Left ventricle myocardium superior (tissue), 1 donor: Measurements from ENCODE around the gene EVX2. TPM values are rescaled to one million over a fixed set of nuclear protein-coding genes. Genes with fewer than 3 reads are reported as not detected.

ENCODE experiments used
- ATAC-seq: fragments of 200-7000 bp; cut with Tn5 transposase; one replicate; pipeline ENCODE4 v1.9.1; 2020; ENCODE audit warnings: mild to moderate bottlenecking, moderate library complexity
- DNase-seq: peaks from one replicate; pipeline ENCODE4 v3.0.0-alpha.2; 2020
- intact Hi-C: fragments of 100-400 bp; cut with micrococcal nuclease; formaldehyde crosslinking; loops from one replicate; pipeline ENCODE4 v1.11.0; 2022
- total RNA-seq: library from RNA; stranded (reverse); fragmentation: NEBNext Ultra II Directional; extraction: Animal tissue kit (Norgen Biotek cat#: 25700); gene quantifications from one replicate; pipeline ENCODE4 v1.2.1, GENCODE V29; 2021
- donor health status: DM: no; HTN: yes; CAD: no; lungs with severe emphysema.

Gene EVX2
- total RNA-seq, 1 donor from 2014 or later: not detected

GRCh38 chr2:176111309-176111663, 27.5 kb upstream of the EVX2 start:
- ATAC-seq: no peak
- intact Hi-C loops: no loop called here

GRCh38 chr2:176110415-176111308, 26.9 kb upstream of the EVX2 start:
- DNase-seq: no peak
- intact Hi-C loops: no loop called here
- no peak for ATAC-seq

More at GRCh38 chr2:176111309-176111663, 27.5 kb upstream of the EVX2 start:
- DNase-seq: no peak

- no peak for DNase-seq
- ATAC-seq: no peak
- intact Hi-C loops: no loop called here
These were observed 26.2 kb upstream of the EVX2 start for GRCh38 chr2:176109946-176110345.

GRCh38 chr2:176109192-176109901, 25.6 kb upstream of the EVX2 start:
- ATAC-seq (no peak), DNase-seq (no peak)
- intact Hi-C loops: no loop called here

- DNase-seq (no peak), ATAC-seq (no peak)
- intact Hi-C loops: no loop called here
These were observed 24.0 kb upstream of the EVX2 start for GRCh38 chr2:176107731-176108181.

- intact Hi-C loops: no loop called here
- ATAC-seq (no peak), DNase-seq (no peak)
These were observed 23.1 kb upstream of the EVX2 start, which contains the start of gene HOXD11 for GRCh38 chr2:176106581-176107539. Gene HOXD11, plus strand, starts transcription at chr2:176107280. Its CDS starts 76 bp downstream, at chr2:176107356.

GRCh38 chr2:176105730-176106580, 22.2 kb upstream of the EVX2 start:
- no peak for ATAC-seq
- intact Hi-C loops: no loop called here
- DNase-seq: no peak

- ATAC-seq (no peak), DNase-seq (no peak)
- intact Hi-C loops: no loop called here
These were observed 21.4 kb upstream of the EVX2 start for GRCh38 chr2:176105078-176105729.

GRCh38 chr2:176104316-176105077, 20.7 kb upstream of the EVX2 start:
- intact Hi-C loops: no loop called here

GRCh38 chr2:176103742-176104315, 20.1 kb upstream of the EVX2 start:
- intact Hi-C loops: no loop called here
- ATAC-seq: no peak
- DNase-seq: no peak

More at GRCh38 chr2:176104316-176105077, 20.7 kb upstream of the EVX2 start:
- DNase-seq (no peak), ATAC-seq (no peak)

- intact Hi-C loops: no loop called here
- ATAC-seq (no peak), DNase-seq (no peak)
These were observed 19.4 kb upstream of the EVX2 start for GRCh38 chr2:176103194-176103593.

GRCh38 chr2:176102309-176102866, 18.6 kb upstream of the EVX2 start:
- ATAC-seq (no peak), DNase-seq (no peak)
- intact Hi-C loops: no loop called here

GRCh38 chr2:176101842-176102241, 18.1 kb upstream of the EVX2 start:
- intact Hi-C loops: no loop called here
- no peak for DNase-seq
- ATAC-seq: no peak

- intact Hi-C loops: no loop called here
- no peak for DNase-seq
- no peak for ATAC-seq
These were observed 17.6 kb upstream of the EVX2 start for GRCh38 chr2:176101216-176101830.

- ATAC-seq: no peak
- no peak for DNase-seq
- intact Hi-C loops: no loop called here
These were observed 16.9 kb upstream of the EVX2 start for GRCh38 chr2:176100547-176101140.
